Left colon (tissue), 2 donors: ENCODE measurements around the gene OR10A2. TPM values are rescaled to one million over a fixed set of nuclear protein-coding genes. Genes with fewer than 3 reads are reported as not detected.
"Not testable (repeated sequence)": the region's sequence is repeated elsewhere in the genome, so short reads cannot be mapped to it uniquely, and the experiment has no call there.

Source experiments
- ATAC-seq: fragments of 200-7000 bp; cut with Tn5 transposase; one replicate; pipeline ENCODE4 v1.9.1; 2020; ENCODE audit warnings: mild to moderate bottlenecking, moderate library complexity
- DNase-seq, 2 donors: peaks; one replicate each; pipeline ENCODE4 v3.0.0-alpha.2; 2020
- intact Hi-C, 2 donors: fragments of 100-400 bp; cut with DNase I in 1 of 2; cut with micrococcal nuclease in 1 of 2; formaldehyde crosslinking; loops; one replicate each; pipeline versions ENCODE4 v1.11.2 to v1.14.0; 2022; cut with DNase I, micrococcal nuclease
- total RNA-seq, 2 donors: library from RNA; stranded (reverse); fragmentation: NEBNext Ultra II Directional; extraction: Animal tissue kit (Norgen Biotek cat#: 25700); gene quantifications; one replicate each; pipeline ENCODE4 v1.2.1, GENCODE V29; 2021
- donor health status: DM: no; HTN: no; CAD: no.
- donor health status: DM: yes; HTN: yes; CAD: no.

Gene OR10A2
- total RNA-seq, 2 donors from 2014 or later, result not detected

DNA sequence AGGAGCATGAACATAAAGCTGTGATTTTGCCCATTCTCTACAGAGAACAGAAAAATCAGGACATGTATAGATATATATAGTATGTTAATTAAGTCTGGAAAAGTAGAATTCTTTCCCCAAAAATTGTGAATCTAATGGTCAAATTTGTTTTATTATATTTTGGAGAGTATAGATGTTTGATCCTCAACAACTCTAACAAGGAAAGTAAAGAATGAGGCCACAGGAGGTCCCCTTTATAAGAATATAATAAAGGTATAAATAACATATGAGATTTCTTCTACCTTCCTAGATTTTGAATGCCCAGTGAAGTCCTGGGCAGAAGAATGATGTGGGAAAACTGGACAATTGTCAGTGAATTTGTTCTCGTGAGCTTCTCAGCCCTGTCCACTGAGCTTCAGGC, 13.5 kb downstream of the OR10A2 start, which contains the start of gene OR10A4:
Gene OR10A4 (plus strand): TSS at position 301 of the 400 bp plus-strand sequence. CDS start 23 bp downstream, at position 324.
- no peak for ATAC-seq
- DNase-seq, result no peak
- intact Hi-C loops, result no loop called here

DNA sequence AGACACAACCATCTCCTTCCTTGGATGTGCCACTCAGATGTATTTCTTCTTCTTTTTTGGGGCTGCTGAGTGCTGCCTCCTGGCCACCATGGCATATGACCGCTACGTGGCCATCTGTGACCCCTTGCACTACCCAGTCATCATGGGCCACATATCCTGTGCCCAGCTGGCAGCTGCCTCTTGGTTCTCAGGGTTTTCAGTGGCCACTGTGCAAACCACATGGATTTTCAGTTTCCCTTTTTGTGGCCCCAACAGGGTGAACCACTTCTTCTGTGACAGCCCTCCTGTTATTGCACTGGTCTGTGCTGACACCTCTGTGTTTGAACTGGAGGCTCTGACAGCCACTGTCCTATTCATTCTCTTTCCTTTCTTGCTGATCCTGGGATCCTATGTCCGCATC, 14.1 kb downstream of the OR10A2 start:
- DNase-seq (no peak), ATAC-seq (no peak)
- intact Hi-C loops, result no loop called here

DNA sequence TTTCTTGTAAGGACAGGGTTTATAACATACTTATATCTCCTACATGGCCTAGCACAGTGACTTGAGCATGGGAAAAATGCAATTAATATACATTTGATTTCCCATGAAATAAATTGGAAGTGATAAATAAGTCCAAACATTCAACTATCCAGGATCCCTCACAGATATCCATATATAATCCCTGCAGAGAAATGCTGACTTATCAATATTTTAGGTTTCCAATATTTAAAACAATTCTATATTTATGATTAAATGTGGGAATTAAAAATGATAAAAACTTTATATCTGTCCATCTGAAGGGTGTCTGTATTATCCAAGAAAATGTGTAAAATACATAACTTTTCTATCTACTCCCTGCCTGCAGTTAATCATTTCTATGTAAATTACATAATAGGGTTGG, 19.9 kb downstream of the OR10A2 start:
- ATAC-seq (no peak), DNase-seq (no peak)
- intact Hi-C loops, result no loop called here

DNA sequence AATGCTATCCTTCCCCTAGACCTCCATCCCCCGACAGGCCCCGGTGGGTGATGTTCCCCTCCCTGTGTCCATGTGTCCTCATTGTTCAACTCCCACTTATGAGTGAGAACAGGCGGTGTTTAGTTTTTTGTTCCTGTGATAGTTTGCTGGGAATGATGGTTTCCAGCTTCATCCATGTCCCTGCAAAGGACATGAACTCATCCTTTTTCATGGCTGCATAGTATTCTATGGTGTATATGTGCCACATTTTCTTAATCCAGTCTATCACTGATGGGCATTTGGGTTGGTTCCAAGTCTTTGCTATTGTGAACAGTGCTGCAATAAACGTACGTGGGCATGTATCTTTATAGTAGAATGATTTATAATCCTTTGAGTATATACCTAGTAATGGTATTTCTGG, 24.9 kb downstream of the OR10A2 start:
- ATAC-seq, intact Hi-C loops, DNase-seq: not testable (repeated sequence)

- ATAC-seq (no peak), DNase-seq (no peak)
- intact Hi-C loops, result no loop called here
These were observed 26.0 kb downstream of the OR10A2 start for GRCh38 chr11:6888830-6889229.

- DNase-seq (no peak), ATAC-seq (no peak)
- intact Hi-C loops, result no loop called here
These were observed 27.0 kb downstream of the OR10A2 start for GRCh38 chr11:6889835-6890234.

GRCh38 chr11:6892400-6892799, 29.5 kb downstream of the OR10A2 start, which contains the start of gene OR2D2:
OR2D2 (minus strand) TSS chr11:6892500; CDS start chr11:6892500, 0 bp downstream.
- no peak for ATAC-seq
- DNase-seq, result no peak
- intact Hi-C loops, result no loop called here

DNA sequence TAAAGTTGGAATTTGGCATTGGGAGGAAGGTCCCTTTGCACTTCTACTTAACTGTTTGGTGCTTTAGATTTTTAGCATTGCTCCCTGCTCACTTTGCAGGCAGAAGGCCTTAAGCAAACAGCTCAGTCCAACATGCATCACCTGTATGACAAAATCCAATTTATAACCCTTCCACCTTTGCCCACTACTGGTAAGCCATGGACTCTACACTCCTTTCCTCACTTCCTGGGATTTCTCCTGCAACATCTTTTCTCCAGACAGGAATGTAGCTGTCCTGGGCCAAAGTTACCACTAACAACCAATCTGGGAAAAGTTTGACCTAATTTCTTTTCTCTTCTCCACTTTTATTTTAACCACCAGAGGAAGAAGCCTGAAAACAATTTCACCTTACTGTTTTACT, 31.2 kb downstream of the OR10A2 start:
- no peak for DNase-seq
- ATAC-seq, result no peak
- intact Hi-C loops, result no loop called here

GRCh38 chr11:6895010-6895409, 32.2 kb downstream of the OR10A2 start:
- DNase-seq, result no peak
- intact Hi-C loops, result no loop called here
- ATAC-seq, result no peak

GRCh38 chr11:6898911-6899310, 36.1 kb downstream of the OR10A2 start:
- intact Hi-C loops, result no loop called here
- no peak for DNase-seq
- no peak for ATAC-seq

- no peak for ATAC-seq
- DNase-seq, result no peak
- intact Hi-C loops, result no loop called here
These were observed 37.6 kb downstream of the OR10A2 start for GRCh38 chr11:6900327-6900999.

DNA sequence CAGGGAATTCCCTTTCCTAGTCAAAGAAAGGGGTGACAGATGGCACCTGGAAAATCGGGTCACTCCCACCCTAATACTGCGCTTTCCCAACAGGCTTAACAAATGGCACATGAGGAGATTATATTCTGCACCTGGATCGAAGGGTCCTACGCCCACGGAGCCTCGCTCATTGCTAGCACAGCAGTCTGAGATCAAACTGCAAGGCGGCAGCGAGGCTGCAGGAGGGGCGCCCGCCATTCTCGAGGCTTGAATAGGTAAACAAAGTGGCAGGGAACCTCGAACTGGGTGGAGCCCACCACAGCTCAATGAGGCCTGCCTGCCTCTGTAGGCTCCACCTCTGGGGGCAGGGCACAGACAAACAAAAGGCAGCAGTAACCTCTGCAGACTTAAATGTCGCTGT, 41.9 kb downstream of the OR10A2 start:
- DNase-seq, ATAC-seq, intact Hi-C loops: not testable (repeated sequence)

DNA sequence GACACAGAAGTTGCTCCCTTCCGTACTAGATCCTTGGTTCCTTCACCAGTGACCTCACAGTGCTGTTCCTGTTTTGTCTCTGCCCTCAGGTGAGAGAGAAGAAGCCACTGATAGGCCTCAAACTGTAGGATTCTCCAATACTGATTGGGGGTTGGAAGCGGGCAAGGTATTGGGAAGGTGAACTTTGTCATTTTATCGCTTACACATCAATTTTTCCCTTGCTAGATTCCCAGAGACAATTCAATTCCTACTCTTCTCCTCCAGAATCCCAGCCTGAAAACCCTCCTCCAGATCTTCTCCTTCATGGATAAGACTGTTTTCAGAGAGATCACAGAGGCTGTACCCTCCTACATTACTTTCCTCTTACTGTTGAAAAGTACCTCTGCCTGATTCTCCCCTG, 48.5 kb downstream of the OR10A2 start:
- DNase-seq, result no peak
- intact Hi-C loops, result no loop called here
- ATAC-seq, result no peak

DNA sequence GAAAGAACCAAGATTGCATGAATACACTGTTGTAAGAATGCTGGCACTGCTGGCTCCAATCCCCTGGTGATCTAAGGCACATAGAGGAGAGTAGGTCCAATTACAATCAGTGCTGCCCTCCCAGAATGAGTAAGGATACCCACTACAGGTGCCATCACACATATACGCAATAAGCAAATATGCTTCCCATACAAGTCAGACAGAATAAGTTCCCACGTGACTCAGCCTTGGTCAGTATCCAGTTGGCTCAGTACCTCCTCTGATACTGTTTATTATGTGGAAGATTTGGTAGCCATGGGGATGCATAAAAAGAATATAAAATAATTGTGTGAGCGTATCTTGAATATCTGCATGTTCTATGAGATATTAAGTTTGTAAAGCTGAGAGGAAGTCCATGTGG, 49.1 kb downstream of the OR10A2 start:
- ATAC-seq (no peak), DNase-seq (no peak)
- intact Hi-C loops, result no loop called here

DNA sequence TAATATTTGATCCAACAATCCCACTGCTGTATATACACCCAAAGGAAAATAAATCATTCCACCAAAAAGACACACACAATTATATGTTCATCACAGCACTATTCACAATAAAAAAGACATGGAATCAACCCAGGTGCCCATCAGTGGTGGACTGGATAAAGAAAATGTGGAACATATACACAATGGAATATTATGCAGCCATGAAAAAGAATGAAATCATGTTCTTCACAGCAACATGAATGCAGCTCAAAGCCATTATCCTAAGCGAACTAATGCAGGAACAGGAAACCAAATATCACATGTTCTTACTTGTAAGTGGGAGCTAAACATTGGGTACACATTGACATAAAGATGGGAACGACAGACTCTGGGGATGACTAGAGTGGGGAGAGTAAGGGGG, 56.8 kb downstream of the OR10A2 start:
- DNase-seq (no peak), ATAC-seq (no peak)
- intact Hi-C loops, result no loop called here

- no peak for ATAC-seq
- intact Hi-C loops, result no loop called here
- no peak for DNase-seq
These were observed 57.8 kb downstream of the OR10A2 start, which contains the start of gene OR2D3 for GRCh38 chr11:6920702-6921101. OR2D3 (plus strand) TSS chr11:6921002; CDS start chr11:6921002, 0 bp downstream.

Other genes starting within 250 kb of the OR10A2 start
- gene TPP1, start 243.6 kb upstream of the OR10A2 start, total RNA-seq, result 100 to 1,000 TPM in 1 of 2 donors, 10 to 100 TPM in 1; 71.7 to 105 TPM
- gene DCHS1, start 207.2 kb upstream of the OR10A2 start, total RNA-seq, result 1 to 10 TPM; 2.8 to 7.6 TPM
- gene MRPL17, start 179.7 kb upstream of the OR10A2 start, total RNA-seq, result 10 to 100 TPM; 24.7 to 29.9 TPM
- gene OR2AG2, start 91.1 kb upstream of the OR10A2 start, total RNA-seq, result under 1 TPM; 0.11 to 0.21 TPM
- not detected for gene OR2AG1, start 80.0 kb upstream of the OR10A2 start, total RNA-seq
- gene OR6A2, start 63.4 kb upstream of the OR10A2 start, total RNA-seq, result under 1 TPM; 0.08 to 0.43 TPM
- not detected for gene OR10A5, start 17.4 kb upstream of the OR10A2 start, total RNA-seq
- gene OR10A4, start 13.6 kb downstream of the OR10A2 start, total RNA-seq, result not detected
- gene OR2D2, start 29.4 kb downstream of the OR10A2 start, total RNA-seq, result 1 to 10 TPM in 1 of 2 donors, under 1 TPM in 1; 0.22 to 1.0 TPM
- not detected for gene OR2D3, start 57.9 kb downstream of the OR10A2 start, total RNA-seq
- gene ZNF215, start 63.4 kb downstream of the OR10A2 start, total RNA-seq, result 1 to 10 TPM; 3.8 to 5.6 TPM
- 1 to 10 TPM; 1.8 to 2.0 TPM for gene ZNF214, start 157.3 kb downstream of the OR10A2 start, total RNA-seq
- gene NLRP14, start 157.4 kb downstream of the OR10A2 start, total RNA-seq, result under 1 TPM; 0.14 to 0.24 TPM
- not detected for gene RBMXL2, start 225.9 kb downstream of the OR10A2 start, total RNA-seq